HG03060 (cell line): ENCODE data around the gene MGLL.

Experiments used
- ATAC-seq: cut with Tn5 transposase; IDR thresholded peaks from one replicate; pipeline ENCODE4 v1.9.1; 2021; ENCODE audit warnings: low read depth, moderate number of reproducible peaks; ENCODE audit not compliant: unreplicated experiment

Gene MGLL

GRCh38 chr3:127791221-127791913, 30.9 kb downstream of the MGLL start:
- ATAC-seq: no peak

- no peak for ATAC-seq
These were observed 31.5 kb downstream of the MGLL start for GRCh38 chr3:127790882-127791183.

- ATAC-seq: no peak
These were observed 32.1 kb downstream of the MGLL start for GRCh38 chr3:127789990-127790881.

- no peak for ATAC-seq
These were observed 33.3 kb downstream of the MGLL start for GRCh38 chr3:127789051-127789450.

GRCh38 chr3:127788451-127788909, 33.8 kb downstream of the MGLL start:
- ATAC-seq: no peak

GRCh38 chr3:127787571-127788365, 34.5 kb downstream of the MGLL start:
- ATAC-seq: no peak

GRCh38 chr3:127787071-127787490, 35.2 kb downstream of the MGLL start:
- no peak for ATAC-seq

GRCh38 chr3:127786353-127787070, 35.8 kb downstream of the MGLL start:
- no peak for ATAC-seq

GRCh38 chr3:127785711-127786265, 36.5 kb downstream of the MGLL start:
- no peak for ATAC-seq

GRCh38 chr3:127784865-127785710, 37.2 kb downstream of the MGLL start:
- no peak for ATAC-seq

- ATAC-seq: no peak
These were observed 38.0 kb downstream of the MGLL start for GRCh38 chr3:127784283-127784682.

GRCh38 chr3:127783642-127784160, 38.6 kb downstream of the MGLL start:
- no peak for ATAC-seq

- no peak for ATAC-seq
These were observed 39.1 kb downstream of the MGLL start for GRCh38 chr3:127783166-127783565.

- no peak for ATAC-seq
These were observed 40.8 kb downstream of the MGLL start for GRCh38 chr3:127781411-127782001.

- no peak for ATAC-seq
These were observed 41.5 kb downstream of the MGLL start for GRCh38 chr3:127780536-127781400.

GRCh38 chr3:127779747-127780146, 42.6 kb downstream of the MGLL start:
- ATAC-seq: no peak

- ATAC-seq: no peak
These were observed 44.2 kb downstream of the MGLL start for GRCh38 chr3:127777921-127778656.
